Measurements from ENCODE around the gene ASTN2.

The ASTN2 gene

GRCh38 chr9:117313989-117314388, 100.9 kb downstream of the ASTN2 start:
- no peaks in the 10 kb centered on the region for H3K27me3 Mint-ChIP-seq (ENCODE audit: low read depth)
- no peaks in the 10 kb centered on the region for H3K4me1 Mint-ChIP-seq (ENCODE audit: low read depth)
- no peaks in the 10 kb centered on the region for H3K9me3 Mint-ChIP-seq
- no peak overlapping the region for H3K27ac Mint-ChIP-seq
- H3K36me3 Mint-ChIP-seq (ENCODE audit: low read depth) = no peaks in the 10 kb centered on the region
- no peak overlapping the region for H3K4me3 Mint-ChIP-seq

- Mint-ChIP-seq H3K27ac (no peak overlapping the region), H3K4me1 (ENCODE audit: low read depth) (no peaks in the 10 kb centered on the region), H3K27me3 (ENCODE audit: low read depth) (no peaks in the 10 kb centered on the region), H3K36me3 (ENCODE audit: low read depth) (no peaks in the 10 kb centered on the region), H3K4me3 (no peak overlapping the region), H3K9me3 (no peaks in the 10 kb centered on the region)
Measured at GRCh38 chr9:117307701-117308100, 107.2 kb downstream of the ASTN2 start.

DNA sequence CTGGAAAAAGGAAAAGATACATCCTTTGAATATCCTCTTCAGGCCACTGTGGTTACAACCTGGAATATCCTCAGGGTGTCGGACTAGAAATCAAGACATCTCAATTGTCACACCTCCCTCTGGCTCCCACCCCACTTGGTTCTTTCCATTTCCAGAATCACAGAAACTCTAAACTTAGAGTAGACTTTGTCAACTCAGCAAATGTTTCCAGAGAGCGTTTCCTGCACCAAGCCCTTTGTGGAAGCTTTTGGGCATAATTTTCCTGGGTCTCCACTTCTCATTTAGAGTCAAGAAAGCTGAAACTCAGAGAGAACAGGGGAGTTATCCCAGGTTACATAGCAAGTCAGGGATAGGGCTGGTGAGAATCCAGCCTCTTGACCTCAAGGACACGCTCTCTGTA, 108.8 kb downstream of the ASTN2 start:
- no peaks in the 10 kb centered on the region for H3K36me3 Mint-ChIP-seq (ENCODE audit: low read depth)
- H3K4me3 Mint-ChIP-seq = no peak overlapping the region
- H3K4me1 Mint-ChIP-seq (ENCODE audit: low read depth) = no peaks in the 10 kb centered on the region

GRCh38 chr9:117305454-117305853, 109.4 kb downstream of the ASTN2 start:
- H3K4me1 Mint-ChIP-seq (ENCODE audit: low read depth) = no peaks in the 10 kb centered on the region
- no peaks in the 10 kb centered on the region for H3K36me3 Mint-ChIP-seq (ENCODE audit: low read depth)
- no peaks in the 10 kb centered on the region for H3K27me3 Mint-ChIP-seq (ENCODE audit: low read depth)
- no peak overlapping the region for H3K4me3 Mint-ChIP-seq
- no peak overlapping the region for H3K27ac Mint-ChIP-seq
- no peaks in the 10 kb centered on the region for H3K9me3 Mint-ChIP-seq

More for the DNA sequence above, 108.8 kb downstream of the ASTN2 start:
- H3K27ac Mint-ChIP-seq = no peak overlapping the region
- no peaks in the 10 kb centered on the region for H3K9me3 Mint-ChIP-seq
- H3K27me3 Mint-ChIP-seq (ENCODE audit: low read depth) = no peaks in the 10 kb centered on the region

DNA sequence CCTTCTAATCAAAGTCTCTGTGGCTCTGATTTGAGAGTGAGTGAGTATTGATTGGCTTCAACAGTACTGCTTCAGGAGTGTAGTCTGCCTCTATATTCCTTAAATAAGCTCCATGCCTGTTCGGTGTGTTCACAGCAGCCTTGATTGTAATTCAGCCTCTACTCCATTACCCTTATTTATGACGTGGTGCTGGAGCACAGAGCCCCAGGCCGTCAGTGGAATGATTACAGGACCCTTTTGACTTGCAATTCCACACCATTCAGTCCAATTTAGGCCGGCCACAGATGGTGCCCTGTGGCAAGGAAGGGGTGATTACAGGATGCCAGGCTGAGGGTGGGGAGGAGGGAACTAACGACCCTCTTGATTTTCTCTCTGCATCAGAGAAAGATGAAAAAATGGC, 110.3 kb downstream of the ASTN2 start:
- no peak overlapping the region for H3K27ac Mint-ChIP-seq
- no peaks in the 10 kb centered on the region for H3K27me3 Mint-ChIP-seq (ENCODE audit: low read depth)
- no peaks in the 10 kb centered on the region for H3K9me3 Mint-ChIP-seq
- H3K4me3 Mint-ChIP-seq = no peak overlapping the region
- H3K4me1 Mint-ChIP-seq (ENCODE audit: low read depth) = no peaks in the 10 kb centered on the region
- H3K36me3 Mint-ChIP-seq (ENCODE audit: low read depth) = no peaks in the 10 kb centered on the region

GRCh38 chr9:117303643-117304230, 111.1 kb downstream of the ASTN2 start:
- no peak overlapping the region for H3K27ac Mint-ChIP-seq
- no peaks in the 10 kb centered on the region for H3K27me3 Mint-ChIP-seq (ENCODE audit: low read depth)
- H3K9me3 Mint-ChIP-seq = no peaks in the 10 kb centered on the region
- no peaks in the 10 kb centered on the region for H3K36me3 Mint-ChIP-seq (ENCODE audit: low read depth)
- H3K4me1 Mint-ChIP-seq (ENCODE audit: low read depth) = no peaks in the 10 kb centered on the region
- no peak overlapping the region for H3K4me3 Mint-ChIP-seq

DNA sequence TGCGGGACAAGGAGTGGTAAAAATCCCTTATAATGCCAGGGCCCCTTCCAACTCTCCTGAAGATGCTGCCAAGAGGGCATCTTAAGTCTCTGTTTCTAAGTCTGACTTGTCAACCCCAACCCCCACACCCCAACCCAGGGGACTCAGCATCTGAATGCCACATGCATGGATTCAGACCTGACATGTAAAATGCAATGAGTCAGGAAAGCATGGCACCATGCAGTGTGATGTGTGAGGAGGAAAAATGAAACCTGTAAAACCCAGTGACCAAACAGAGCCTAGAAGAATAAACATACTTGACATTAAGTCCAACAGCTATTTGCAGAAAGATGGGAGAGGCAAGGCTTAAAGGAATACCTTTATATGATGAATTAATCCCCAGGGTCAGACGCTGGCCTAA, 112.4 kb downstream of the ASTN2 start:
- H3K9me3 Mint-ChIP-seq = no peaks in the 10 kb centered on the region
- H3K4me3 Mint-ChIP-seq = no peak overlapping the region
- H3K4me1 Mint-ChIP-seq (ENCODE audit: low read depth) = no peaks in the 10 kb centered on the region
- H3K27me3 Mint-ChIP-seq (ENCODE audit: low read depth) = no peaks in the 10 kb centered on the region
- H3K36me3 Mint-ChIP-seq (ENCODE audit: low read depth) = no peaks in the 10 kb centered on the region
- H3K27ac Mint-ChIP-seq = no peak overlapping the region

DNA sequence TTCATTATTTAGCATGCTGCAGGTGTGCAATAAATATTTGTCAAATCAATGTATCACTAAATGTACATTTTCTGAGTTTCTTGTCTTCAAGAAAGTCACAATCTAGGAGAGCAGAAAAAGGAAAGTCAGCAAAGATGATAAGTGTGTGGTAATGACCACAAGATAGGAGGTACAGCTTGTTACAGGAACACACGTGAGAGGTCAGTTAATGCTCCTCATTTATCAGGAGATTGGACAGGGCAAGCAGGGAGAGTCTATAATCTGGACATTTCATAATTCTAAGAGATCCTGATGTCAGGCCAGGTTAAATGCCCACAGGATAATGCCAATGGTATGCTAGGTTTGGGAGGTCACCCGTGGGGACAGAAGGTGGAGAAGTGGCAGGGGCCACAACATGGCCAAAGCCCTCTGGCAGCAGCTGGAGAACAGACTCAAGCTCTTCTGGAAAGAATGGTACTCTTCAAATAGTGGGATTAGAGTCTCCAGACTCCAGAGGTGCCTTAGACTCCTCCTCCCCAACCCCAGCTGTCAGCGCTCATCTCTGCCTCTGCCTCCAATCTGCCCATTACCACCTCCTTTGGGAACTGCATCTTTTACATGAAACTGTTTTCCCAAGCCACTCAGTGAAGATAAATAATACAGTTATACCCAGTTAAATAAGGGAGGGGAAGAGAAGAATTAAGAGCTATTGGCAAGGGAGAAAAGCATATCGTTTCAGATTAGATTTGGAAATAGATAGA, 114.3 kb downstream of the ASTN2 start:
- no peaks in the 10 kb centered on the region for H3K27me3 Mint-ChIP-seq (ENCODE audit: low read depth)
- H3K4me1 Mint-ChIP-seq (ENCODE audit: low read depth) = no peaks in the 10 kb centered on the region
- no peak overlapping the region for H3K4me3 Mint-ChIP-seq
- peaks cover 3% of the 10 kb centered on the region for H3K9me3 Mint-ChIP-seq
- no peaks in the 10 kb centered on the region for H3K36me3 Mint-ChIP-seq (ENCODE audit: low read depth)
- no peak overlapping the region for H3K27ac Mint-ChIP-seq

DNA sequence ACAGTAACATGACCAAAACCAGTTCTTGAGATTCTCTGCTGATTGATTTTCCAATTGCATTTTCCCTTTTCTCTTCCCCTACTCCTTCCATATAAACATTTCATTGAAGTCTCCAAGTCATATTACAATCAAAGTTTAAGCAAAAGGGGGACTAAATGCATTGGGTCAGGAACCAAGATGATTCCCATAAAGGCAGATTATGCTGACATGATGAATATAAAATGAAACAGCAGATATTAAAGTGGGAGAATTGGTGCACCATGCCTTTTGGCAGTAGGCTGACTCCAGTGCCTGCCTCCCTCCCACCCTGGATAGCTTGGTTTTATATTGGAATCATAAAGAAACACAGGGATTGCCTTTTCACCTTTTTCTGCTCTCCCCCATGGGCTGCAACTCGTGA, 118.4 kb downstream of the ASTN2 start:
- no peak overlapping the region for H3K4me3 Mint-ChIP-seq
- peaks cover 4% of the 10 kb centered on the region for H3K9me3 Mint-ChIP-seq
- H3K4me1 Mint-ChIP-seq (ENCODE audit: low read depth) = no peaks in the 10 kb centered on the region
- no peak overlapping the region for H3K27ac Mint-ChIP-seq
- H3K36me3 Mint-ChIP-seq (ENCODE audit: low read depth) = no peaks in the 10 kb centered on the region
- H3K27me3 Mint-ChIP-seq (ENCODE audit: low read depth) = no peaks in the 10 kb centered on the region

DNA sequence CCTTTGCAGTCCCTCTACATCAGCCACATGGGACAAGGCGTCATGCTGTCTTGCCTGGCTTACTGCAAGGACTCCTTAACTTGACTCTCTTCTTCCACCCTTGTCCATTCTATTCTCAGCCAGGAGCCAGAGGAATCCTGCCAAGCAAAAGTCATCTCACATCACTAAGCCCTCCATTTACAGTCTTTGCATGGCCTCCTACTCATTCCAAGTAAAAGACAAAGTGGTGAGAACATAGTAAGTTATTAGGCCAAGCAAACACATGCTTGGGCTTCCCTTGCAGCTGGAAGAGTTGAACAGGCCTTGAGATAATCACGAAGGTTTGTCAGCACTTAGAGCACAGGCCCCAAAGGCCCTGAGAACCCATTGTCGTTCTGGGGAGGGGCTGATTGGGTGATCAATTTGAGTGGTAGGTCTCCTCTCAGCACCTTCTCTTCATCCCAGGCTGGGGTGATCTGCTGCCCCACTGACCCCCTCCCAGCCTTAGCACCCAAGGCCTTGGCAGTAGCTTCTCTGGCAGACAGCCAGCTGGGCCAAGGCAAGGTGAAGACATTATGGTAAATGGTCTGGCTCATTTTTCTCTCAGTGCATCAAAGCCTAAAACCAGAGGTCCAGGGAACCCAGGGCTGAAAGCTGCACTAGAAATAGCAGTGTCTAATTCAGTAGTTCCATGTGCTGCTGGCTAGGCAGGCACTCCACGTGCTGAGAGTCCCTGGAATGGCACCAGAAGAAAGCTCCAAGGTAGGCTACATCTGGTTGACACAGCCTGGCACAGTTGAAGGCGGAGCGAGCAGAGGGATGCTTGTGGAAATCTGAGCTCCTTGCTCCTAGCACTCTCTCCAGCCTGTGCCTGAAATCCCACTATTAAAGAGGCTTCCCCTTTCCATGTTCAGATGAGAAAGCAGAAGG, 121.4 kb downstream of the ASTN2 start:
- Mint-ChIP-seq H3K4me3 (no peak overlapping the region), H3K27ac (no peak overlapping the region), H3K4me1 (ENCODE audit: low read depth) (no peaks in the 10 kb centered on the region), H3K27me3 (ENCODE audit: low read depth) (no peaks in the 10 kb centered on the region), H3K9me3 (peaks cover 4% of the 10 kb centered on the region), H3K36me3 (ENCODE audit: low read depth) (no peaks in the 10 kb centered on the region)

- no peaks in the 10 kb centered on the region for H3K4me1 Mint-ChIP-seq (ENCODE audit: low read depth)
- H3K9me3 Mint-ChIP-seq = peaks cover 4% of the 10 kb centered on the region
- H3K27me3 Mint-ChIP-seq (ENCODE audit: low read depth) = no peaks in the 10 kb centered on the region
- no peak overlapping the region for H3K27ac Mint-ChIP-seq
- no peaks in the 10 kb centered on the region for H3K36me3 Mint-ChIP-seq (ENCODE audit: low read depth)
- no peak overlapping the region for H3K4me3 Mint-ChIP-seq
Measured at GRCh38 chr9:117290856-117291622, 123.8 kb downstream of the ASTN2 start.

DNA sequence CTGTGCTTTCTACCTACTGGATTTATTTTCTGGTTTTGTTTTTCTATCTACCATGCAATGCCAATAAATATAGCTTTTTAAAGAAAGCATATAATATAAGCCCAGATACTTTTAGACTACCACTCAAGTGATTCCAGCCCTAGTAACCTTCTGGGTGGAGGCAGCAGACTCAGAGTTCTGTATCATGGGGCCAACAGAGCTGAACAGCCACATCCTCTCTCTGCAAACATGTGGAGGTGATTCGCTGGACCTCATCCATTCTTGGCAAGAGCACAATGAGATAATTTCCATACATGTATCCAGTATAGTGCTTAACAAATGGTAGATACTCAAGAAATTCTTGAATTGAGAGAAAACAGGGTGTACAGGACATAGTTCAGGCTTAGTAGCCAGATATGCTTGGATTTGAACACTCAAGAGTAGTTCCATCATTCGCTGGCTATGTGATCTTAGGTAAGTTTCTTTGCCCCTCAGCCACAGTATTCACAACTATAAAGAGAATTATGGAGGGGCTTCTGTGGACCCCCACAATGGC, 124.5 kb downstream of the ASTN2 start:
- Mint-ChIP-seq H3K4me1 (ENCODE audit: low read depth) (no peaks in the 10 kb centered on the region), H3K27ac (no peak overlapping the region), H3K9me3 (no peaks in the 10 kb centered on the region), H3K27me3 (ENCODE audit: low read depth) (no peaks in the 10 kb centered on the region), H3K36me3 (ENCODE audit: low read depth) (no peaks in the 10 kb centered on the region), H3K4me3 (no peak overlapping the region)

- Mint-ChIP-seq H3K36me3 (ENCODE audit: low read depth) (no peaks in the 10 kb centered on the region), H3K27me3 (ENCODE audit: low read depth) (no peaks in the 10 kb centered on the region), H3K9me3 (no peaks in the 10 kb centered on the region), H3K4me3 (no peak overlapping the region), H3K27ac (no peak overlapping the region), H3K4me1 (ENCODE audit: low read depth) (no peaks in the 10 kb centered on the region)
Measured at GRCh38 chr9:117286245-117286644, 128.6 kb downstream of the ASTN2 start.

DNA sequence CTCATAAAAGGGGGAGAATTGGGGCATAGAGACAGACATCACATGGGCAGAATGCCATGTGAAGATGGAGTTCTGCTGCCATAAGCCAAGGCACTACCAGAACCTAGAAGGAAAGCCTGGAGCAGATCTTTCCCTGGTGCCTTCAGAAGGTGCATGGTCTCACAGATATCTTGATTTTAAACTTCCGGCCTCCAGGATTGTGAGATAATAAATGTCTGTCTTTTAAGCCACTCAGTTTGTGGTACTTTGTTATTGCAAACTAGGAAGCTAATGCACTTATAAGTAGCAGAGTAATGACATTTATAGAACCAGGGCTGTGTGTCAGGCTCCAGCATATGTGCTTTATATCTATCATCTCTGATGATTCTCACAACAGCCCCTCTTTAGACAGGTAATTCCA, 130.4 kb downstream of the ASTN2 start:
- no peak overlapping the region for H3K4me3 Mint-ChIP-seq
- H3K9me3 Mint-ChIP-seq = no peaks in the 10 kb centered on the region
- no peaks in the 10 kb centered on the region for H3K27me3 Mint-ChIP-seq (ENCODE audit: low read depth)
- H3K27ac Mint-ChIP-seq = no peak overlapping the region
- H3K36me3 Mint-ChIP-seq (ENCODE audit: low read depth) = no peaks in the 10 kb centered on the region
- H3K4me1 Mint-ChIP-seq (ENCODE audit: low read depth) = no peaks in the 10 kb centered on the region

Data from T-helper 1 cell treated with Interleukin-12 subunit alpha and Interleukin-12 subunit beta and Interleukin-4 antibody, amounts not matched to agents 30 μg/mL and 1 μg/mL, for 36 hours (primary cell).